H1 (cell line): ENCODE data around the gene MAGI3. TPM values are rescaled to one million over a fixed set of nuclear protein-coding genes. Genes with fewer than 3 reads are reported as not detected.

Experiments
- CTCF ChIA-PET: fragments of 300-600 bp; sonication (Branson Sonifier 250); formaldehyde crosslinking; loops from one replicate; lab custom pipeline; 2021; ENCODE audit not compliant: partially characterized antibody; lab: Charles Lee
- POLR2A ChIA-PET: fragments of 300-600 bp; sonication (Branson Sonifier 250); formaldehyde crosslinking; loops from one replicate; lab custom pipeline; 2021; ENCODE audit warnings: inconsistent platforms; ENCODE audit not compliant: partially characterized antibody; lab: Charles Lee
- DNase-seq, 2 experiments: peaks; one replicate each; pipeline versions ENCODE4 v3.0.0 to v3.0.0-alpha.2; 2010 to 2022; ENCODE audit warnings: low spot score in 2 of 2, low read depth in 1 of 2, mixed read lengths in 1 of 2
- FAIRE-seq: peaks from 2 replicates; lab custom pipeline; 2011; peaks lifted over from hg19 to GRCh38; lab: Jason Lieb, UNC
- H2AFZ ChIP-seq: 2 replicates; pipeline ENCODE4 v1.8.1; 2012; ENCODE audit warnings: low read length, inconsistent platforms
- H2AK5ac ChIP-seq: 2 replicates; pipeline ENCODE4 v1.6.1; 2013; ENCODE audit warnings: low read depth, low read length
- H2BK120ac ChIP-seq: replicated peaks from 2 replicates; pipeline ENCODE3; 2013; ENCODE audit warnings: low read depth, low read length, inconsistent platforms
- H2BK12ac ChIP-seq: 2 replicates; pipeline ENCODE4 v1.6.1; 2013; ENCODE audit warnings: low read depth, low read length
- H2BK15ac ChIP-seq: 2 replicates; pipeline ENCODE4 v1.6.1; 2013; ENCODE audit warnings: low read length
- H2BK20ac ChIP-seq: 2 replicates; pipeline ENCODE4 v1.6.1; 2013; ENCODE audit warnings: low read length
- H2BK5ac ChIP-seq: 2 replicates; pipeline ENCODE4 v1.6.1; 2013; ENCODE audit warnings: low read depth, low read length
- H3K14ac ChIP-seq: 2 replicates; pipeline ENCODE4 v1.6.1; 2013; ENCODE audit warnings: inconsistent platforms; ENCODE audit not compliant: insufficient read length
- H3K18ac ChIP-seq: 2 replicates; pipeline ENCODE4 v1.6.1; 2013; ENCODE audit warnings: low read length; ENCODE audit errors: extremely low read depth
- H3K23ac ChIP-seq: 2 replicates; pipeline ENCODE4 v1.6.1; 2013; ENCODE audit warnings: inconsistent platforms; ENCODE audit not compliant: insufficient read length
- H3K23me2 ChIP-seq: 2 replicates; pipeline ENCODE4 v1.6.1; 2013; ENCODE audit warnings: low read depth, low read length
- H3K27ac ChIP-seq: 2 replicates; pipeline ENCODE4 v1.6.1; 2011; ENCODE audit warnings: low read depth, low read length, inconsistent platforms
- H3K27me3 ChIP-seq, 4 experiments: replicated peaks in 1 of 4; 1 replicate in 1 of 4; 2 replicates in 3 of 4; pipeline versions ENCODE4 v1.6.1 to v1.8.1; 2011 to 2013; ENCODE audit warnings: low read length in 3 of 4, mild to moderate bottlenecking in 3 of 4, inconsistent platforms in 2 of 4, mixed read lengths in 2 of 4, moderate library complexity in 1 of 4; ENCODE audit not compliant: control insufficient read depth in 3 of 4, insufficient read depth in 3 of 4; ENCODE audit errors: extremely low read depth in 1 of 4
- H3K36me3 ChIP-seq, 4 experiments: 2 replicates each; pipeline versions ENCODE4 v1.6.1 to v1.8.1; 2011 to 2013; ENCODE audit warnings: mild to moderate bottlenecking in 4 of 4, low read length in 3 of 4, moderate library complexity in 2 of 4, control low read depth in 1 of 4, inconsistent platforms in 1 of 4; ENCODE audit not compliant: insufficient read depth in 4 of 4, control insufficient read depth in 2 of 4
- H3K4ac ChIP-seq: replicated peaks from 2 replicates; pipeline ENCODE3; 2013; ENCODE audit warnings: low read length, low read depth, mixed read lengths, inconsistent platforms; ENCODE audit not compliant: insufficient read length
- H3K4me1 ChIP-seq, 4 experiments: replicated peaks in 1 of 4; 1 replicate in 1 of 4; 2 replicates in 3 of 4; pipeline versions ENCODE4 v1.6.1 to v1.8.1; 2011 to 2013; ENCODE audit warnings: low read length in 3 of 4, inconsistent platforms in 2 of 4, mixed read lengths in 1 of 4; ENCODE audit not compliant: insufficient read depth in 4 of 4, control insufficient read depth in 3 of 4
- H3K4me2 ChIP-seq, 2 experiments: 2 replicates each; pipeline versions ENCODE4 v1.6.1 to v1.8.1; 2011 to 2013; ENCODE audit warnings: low read depth in 2 of 2, low read length in 2 of 2, control low read depth in 1 of 2, inconsistent platforms in 1 of 2, mild to moderate bottlenecking in 1 of 2; ENCODE audit not compliant: insufficient read depth in 1 of 2
- H3K4me3 ChIP-seq, 4 experiments: fragments of 200-600, 300-600 bp in 1 of 4; sonication (generic), shearing (Covaris generic), sonication (Bioruptor Twin) in 1 of 4; 2 replicates each; pipeline versions ENCODE4 v1.5.1 to v1.8.1; 2011 to 2016; ENCODE audit warnings: low read length in 4 of 4, low read depth in 3 of 4, control low read depth in 2 of 4, inconsistent platforms in 2 of 4, mild to moderate bottlenecking in 2 of 4, mixed read lengths in 1 of 4, moderate library complexity in 1 of 4; ENCODE audit not compliant: insufficient read depth in 2 of 4; ENCODE audit errors: extremely low read depth in 1 of 4
- H3K56ac ChIP-seq: replicated peaks from 2 replicates; pipeline ENCODE3; 2013; ENCODE audit warnings: low read depth, mild to moderate bottlenecking, mixed read lengths, low read length, inconsistent platforms; ENCODE audit not compliant: insufficient read length
- H3K79me1 ChIP-seq: 2 replicates; pipeline ENCODE4 v1.6.1; 2013; ENCODE audit warnings: low read depth, low read length, control low read depth
- H3K79me2 ChIP-seq, 2 experiments: 2 replicates each; pipeline versions ENCODE4 v1.6.1 to v1.8.1; 2012 to 2013; ENCODE audit warnings: low read length in 2 of 2, mild to moderate bottlenecking in 2 of 2, inconsistent platforms in 1 of 2; ENCODE audit not compliant: insufficient read depth in 2 of 2, control insufficient read depth in 1 of 2
- H3K9ac ChIP-seq, 4 experiments: replicated peaks in 1 of 4; 1 replicate in 1 of 4; 2 replicates in 3 of 4; pipeline versions ENCODE4 v1.6.1 to v1.8.1; 2011 to 2013; ENCODE audit warnings: low read depth in 3 of 4, low read length in 3 of 4, control low read depth in 2 of 4, mild to moderate bottlenecking in 2 of 4, moderate library complexity in 2 of 4, inconsistent platforms in 1 of 4; ENCODE audit errors: extremely low read depth in 1 of 4
- H3K9me3 ChIP-seq, 2 experiments: 2 replicates each; pipeline versions ENCODE4 v1.6.1 to v1.8.1; 2012 to 2013; ENCODE audit warnings: mild to moderate bottlenecking in 2 of 2, moderate library complexity in 2 of 2, control low read depth in 1 of 2, inconsistent platforms in 1 of 2, low read depth in 1 of 2, low read length in 1 of 2, mixed read lengths in 1 of 2; ENCODE audit not compliant: insufficient read depth in 2 of 2
- H4K20me1 ChIP-seq, 2 experiments: replicated peaks in 1 of 2; 2 replicates each; pipeline versions ENCODE3 to v1.8.1; 2011 to 2013; ENCODE audit warnings: inconsistent platforms in 2 of 2, low read length in 2 of 2, mild to moderate bottlenecking in 1 of 2; ENCODE audit not compliant: insufficient read depth in 2 of 2, control insufficient read depth in 1 of 2
- H4K5ac ChIP-seq: 2 replicates; pipeline ENCODE4 v1.6.1; 2013; ENCODE audit warnings: low read length, low read depth, mixed read lengths, inconsistent platforms; ENCODE audit not compliant: insufficient read length
- H4K8ac ChIP-seq: 2 replicates; pipeline ENCODE4 v1.8.0; 2013; ENCODE audit warnings: mild to moderate bottlenecking, moderate library complexity, low read length, inconsistent platforms; ENCODE audit not compliant: insufficient read depth; ENCODE audit errors: extremely low read depth
- H4K91ac ChIP-seq: replicated peaks from 2 replicates; pipeline ENCODE3; 2013; ENCODE audit warnings: low read length, mixed read lengths, inconsistent platforms; ENCODE audit not compliant: insufficient read length
- BRCA1 ChIP-seq: IDR thresholded peaks from 2 replicates; pipeline ENCODE4 v1.6.1; 2012; ENCODE audit warnings: low read depth, low read length, improper control_type of control experiment
- CBX5 ChIP-seq: fragments of 300-800, 300-1000 bp; sonication (generic); IDR thresholded peaks from 2 replicates; pipeline ENCODE4 v1.7.1; 2016; ENCODE audit warnings: antibody characterized with exemption, low read length, low read depth
- CHD1 ChIP-seq: IDR thresholded peaks from 2 replicates; pipeline ENCODE4 v1.6.1; 2012; ENCODE audit warnings: low read depth, low read length, improper control_type of control experiment
- FOSL1 ChIP-seq: IDR thresholded peaks from 2 replicates; pipeline ENCODE4 v1.6.1; 2011; ENCODE audit warnings: mild to moderate bottlenecking, low read depth, low read length, moderate library complexity; ENCODE audit not compliant: insufficient read depth
- GABPA ChIP-seq: IDR thresholded peaks from 2 replicates; pipeline ENCODE4 v1.6.1; 2011; ENCODE audit warnings: mild to moderate bottlenecking, low read length, moderate library complexity, borderline replicate concordance; ENCODE audit not compliant: insufficient read depth
- HDAC2 ChIP-seq, 2 experiments: fragments of 300-600 bp in 1 of 2; sonication (generic) in 1 of 2; IDR thresholded peaks; 2 replicates each; pipeline ENCODE4 v1.6.1; 2011 to 2012; ENCODE audit warnings: low read depth in 2 of 2, low read length in 2 of 2, mild to moderate bottlenecking in 2 of 2, moderate library complexity in 2 of 2, borderline replicate concordance in 1 of 2, inconsistent platforms in 1 of 2
- KDM4A ChIP-seq: IDR thresholded peaks from one replicate; pipeline ENCODE4 v1.7.1; 2012; ENCODE audit warnings: low read depth, mild to moderate bottlenecking, moderate library complexity, low read length, inconsistent platforms; ENCODE audit not compliant: severe bottlenecking
- NANOG ChIP-seq: IDR thresholded peaks from 2 replicates; pipeline ENCODE4 v1.6.1; 2011; ENCODE audit warnings: low read length, low read depth, mild to moderate bottlenecking, inconsistent platforms; ENCODE audit not compliant: insufficient read depth, poor library complexity, severe bottlenecking
- POLR2A ChIP-seq, 2 experiments: IDR thresholded peaks; 1 replicate in 1 of 2; 2 replicates in 1 of 2; pipeline ENCODE4 v1.6.1; 2011; ENCODE audit warnings: low read depth in 2 of 2, low read length in 2 of 2, mild to moderate bottlenecking in 2 of 2; ENCODE audit errors: control extremely low read depth in 1 of 2
- POU5F1 ChIP-seq: IDR thresholded peaks from 2 replicates; pipeline ENCODE4 v1.6.1; 2011; ENCODE audit warnings: low read depth, mild to moderate bottlenecking, low read length, moderate library complexity
- SIX5 ChIP-seq: IDR thresholded peaks from 2 replicates; pipeline ENCODE4 v1.6.1; 2011; ENCODE audit warnings: mild to moderate bottlenecking, low read depth, low read length
- SRF ChIP-seq: IDR thresholded peaks from 2 replicates; pipeline ENCODE4 v1.6.1; 2011; ENCODE audit warnings: mild to moderate bottlenecking, low read depth, low read length, moderate library complexity
- SUZ12 ChIP-seq: fragments of 200-600 bp; sonication (generic); IDR thresholded peaks from 2 replicates; pipeline ENCODE4 v1.6.1; 2012; ENCODE audit warnings: mild to moderate bottlenecking, inconsistent platforms, low read length, moderate library complexity, mixed read lengths
- TAF1 ChIP-seq: IDR thresholded peaks from 2 replicates; pipeline ENCODE4 v1.6.1; 2011; ENCODE audit warnings: mild to moderate bottlenecking, low read depth, low read length
- TCF12 ChIP-seq: IDR thresholded peaks from 2 replicates; pipeline ENCODE4 v1.6.1; 2011; ENCODE audit warnings: low read depth, mild to moderate bottlenecking, low read length
- WGBS, 2 experiments: shearing (Covaris generic) in 1 of 2; methylation state at CpG; one replicate each; pipeline versions ENCODE4 v1.1.6 to v1.1.7; 2013 to 2015; ENCODE audit warnings: low lambda C conversion rate in 2 of 2, mixed read lengths in 2 of 2, inconsistent platforms in 1 of 2, low coverage in 1 of 2, missing lambda C conversion rate in 1 of 2; ENCODE audit not compliant: insufficient replicate concordance in 2 of 2, insufficient coverage in 1 of 2, insufficient read length in 1 of 2; ENCODE audit errors: extremely low coverage in 1 of 2, missing lambda C conversion rate in 1 of 2; 5-methylcytosine and 5-hydroxymethylcytosine counted together
- polyA plus RNA-seq, 7 experiments: library from polyadenylated mRNA; depleted of rRNA in 3 of 7; stranded (reverse) in 5 of 7; unstranded in 2 of 7; fragments of >200 nt in 5 of 7; fragments of 200-250 nt in 2 of 7; gene quantifications; 1 replicate in 5 of 7; 2 replicates in 1 of 7; 4 replicates in 1 of 7; pipeline versions ENCODE4 v1.2.1 to v1.2.3, GENCODE V29; 2011 to 2013; ENCODE audit warnings: missing spikeins in 2 of 7, mixed read lengths in 2 of 7
- total RNA-seq: library from RNA; stranded (reverse); fragmentation: NEBNext Ultra II Directional; extraction: Animal tissue kit (Norgen Biotek cat#: 25700); gene quantifications from 2 replicates; pipeline ENCODE4 v1.2.1, GENCODE V29; 2021

MAGI3 gene
- total and polyA plus RNA-seq, 2 of the 8 experiments (the other 6 are each of a cell fraction or from before 2014, with no cell fraction given): 2.3 to 7.8 TPM

DNA sequence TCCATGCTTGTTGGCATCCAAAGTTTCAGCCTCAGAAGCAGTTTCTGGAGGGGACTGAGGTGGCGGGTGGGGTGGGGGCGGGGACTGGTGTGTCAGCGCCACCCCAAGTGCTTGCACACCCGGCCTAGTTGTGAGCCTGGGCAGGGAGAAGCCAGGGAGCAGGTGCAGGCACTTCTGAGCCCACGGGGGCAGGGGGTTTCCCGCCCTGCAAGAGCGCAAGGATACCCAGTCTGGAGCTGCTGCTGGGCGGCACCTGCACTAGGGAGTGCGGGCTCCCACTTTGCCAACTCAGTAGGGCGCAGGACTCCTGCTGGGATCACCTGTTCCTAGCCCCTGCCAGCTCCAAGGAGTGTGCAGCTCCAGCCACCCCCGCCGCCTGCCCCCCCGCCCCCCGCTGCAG is 33.5 kb downstream of the MAGI3 start:
- Histone ChIP-seq H4K5ac (no peak overlapping the region), H2BK120ac (no peak overlapping the region), H4K8ac (no peak overlapping the region), H3K4me3 (no peak overlapping the region), H3K36me3 (no peaks in the 10 kb centered on the region), H3K56ac (no peak overlapping the region), H3K27ac (no peak overlapping the region), H2AK5ac (no peak overlapping the region), H3K14ac (no peak overlapping the region), H2BK15ac (no peak overlapping the region), H3K79me1 (no peaks in the 10 kb centered on the region), H4K91ac (no peak overlapping the region), H2AFZ (no peak overlapping the region), H3K79me2 (peaks cover 0 to 6% of the 10 kb centered on the region in 2 experiments; a peak in 2 of 4 replicates), H3K23me2 (no peaks in the 10 kb centered on the region), H3K18ac (no peak overlapping the region), H3K4me1 (no peaks in the 10 kb centered on the region), H3K27me3 (no peaks in the 10 kb centered on the region), H4K20me1 (no peaks in the 10 kb centered on the region), H2BK12ac (no peak overlapping the region), H2BK5ac (no peak overlapping the region), H3K9ac (no peak overlapping the region), H3K4ac (no peak overlapping the region), H3K4me2 (no peak overlapping the region), H3K23ac (no peak overlapping the region), H3K9me3 (peaks cover 2 to 5% of the 10 kb centered on the region in 2 experiments; a peak in 2 of 4 replicates), H2BK20ac (no peak overlapping the region)
- DNase-seq (no peak), FAIRE-seq (no peak)
- TF ChIP-seq POU5F1: no peak
- no peak for TF ChIP-seq POLR2A (IDR thresholded peaks at IDR 0.05; ENCODE audit: control extremely low read depth in 1 of 2, low read depth in 2 of 2, low read length in 2 of 2)
- no peak for TF ChIP-seq CHD1
- no peak for TF ChIP-seq BRCA1
- TF ChIP-seq HDAC2 (IDR thresholded peaks at IDR 0.05; ENCODE audit: borderline replicate concordance in 1 of 2, low read depth in 2 of 2, low read length in 2 of 2): no peak
- no peak for TF ChIP-seq FOSL1
- no peak for TF ChIP-seq NANOG
- no peak for TF ChIP-seq TAF1
- TF ChIP-seq SUZ12: no peak
- TF ChIP-seq CBX5: no peak
- no peak for TF ChIP-seq TCF12
- TF ChIP-seq SIX5: no peak
- TF ChIP-seq SRF: no peak
- TF ChIP-seq KDM4A: no peak
- no peak for TF ChIP-seq GABPA
- CTCF ChIA-PET: interaction anchor here (3.2 kb wide), 1 partner anchor 204 kb away, joined by 7 read pairs; no protein-coding TSS in a partner anchor
- POLR2A ChIA-PET: no interaction called here
- no CpG with 5 or more reads among the region's 14 CpGs for WGBS, 2 experiments
